Left lung (tissue), 10 donors: ENCODE data around the gene SEC61B. TPM values are rescaled to one million over a fixed set of nuclear protein-coding genes. Genes with fewer than 3 reads are reported as not detected.
A peak's percentile ranks its signal among the peaks of the same experiment; 100 is the strongest.

Experiments
- ATAC-seq: fragments of 200-7000 bp; cut with Tn5 transposase; one replicate; pipeline ENCODE4 v1.9.1; 2020; ENCODE audit warnings: moderate library complexity
- DNase-seq, 4 donors: peaks; one replicate each; pipeline ENCODE4 v3.0.0-alpha.2; 2013 to 2020
- H3K27ac ChIP-seq, 2 donors: fragments of 200-600 bp; sonication (generic) in 1 of 2; one replicate each; pipeline versions ENCODE4 v1.5.0 to v1.8.0; 2020 to 2021
- H3K27me3 ChIP-seq, 2 donors: fragments of 200-600 bp; sonication (generic) in 1 of 2; one replicate each; pipeline versions ENCODE4 v1.5.0 to v1.8.0; 2020 to 2021
- H3K36me3 ChIP-seq, 2 donors: fragments of 200-600 bp; sonication (generic) in 1 of 2; one replicate each; pipeline versions ENCODE4 v1.5.0 to v1.8.0; 2020 to 2021
- H3K4me1 ChIP-seq, 2 donors: fragments of 200-600 bp; one replicate each; pipeline ENCODE4 v1.8.0; 2021
- H3K4me3 ChIP-seq, 2 donors: fragments of 200-600 bp; sonication (generic) in 1 of 2; one replicate each; pipeline versions ENCODE4 v1.5.0 to v1.8.0; 2020 to 2021; ENCODE audit warnings: mild to moderate bottlenecking in 1 of 2
- H3K9me3 ChIP-seq, 2 donors: fragments of 200-600 bp; sonication (generic) in 1 of 2; one replicate each; pipeline versions ENCODE4 v1.5.0 to v1.8.0; 2020 to 2021
- CTCF ChIP-seq, 2 donors: fragments of 200-600 bp; sonication (generic) in 1 of 2; IDR thresholded peaks; one replicate each; pipeline versions ENCODE4 v1.5.0 to v1.8.0; 2021; ENCODE audit warnings: antibody characterized with exemption in 2 of 2
- intact Hi-C, 2 donors: fragments of 100-400 bp; cut with DNase I; formaldehyde crosslinking; loops; one replicate each; pipeline versions ENCODE4 v1.11.2 to v1.14.2; 2022
- polyA plus RNA-seq, 6 donors: library from polyadenylated mRNA; unstranded; fragments of 120-200 nt; gene quantifications; one replicate each; pipeline ENCODE4 v1.2.1, GENCODE V29; 2013; ENCODE audit not compliant: insufficient read length in 6 of 6
- total RNA-seq, 2 donors: library from RNA; stranded (reverse); fragmentation: NEBNext Ultra II Directional; extraction: Animal tissue kit (Norgen Biotek cat#: 25700); gene quantifications; one replicate each; pipeline ENCODE4 v1.2.1, GENCODE V29; 2021
- donor health status: DM: no; HTN: yes; CAD: no.
- donor health status: DM: no; HTN: no; CAD: no.

The SEC61B gene
- total and polyA plus RNA-seq, 8 donors = 121 to 184 (median 139) TPM

- DNase-seq (no peak), ATAC-seq (no peak)
- intact Hi-C loops = loop anchor here in 1 of 2 donors (10.0 kb wide), 1 partner anchor 60 kb away; no protein-coding TSS in a partner anchor
- Histone ChIP-seq H3K9me3 (no peaks in the 10 kb centered on the region), H3K4me1 (peaks cover 29 to 53% of the 10 kb centered on the region in 2 donors), H3K27ac (no peak overlapping the region), H3K27me3 (no peaks in the 10 kb centered on the region), H3K36me3 (peaks cover 0 to 31% of the 10 kb centered on the region in 2 donors), H3K4me3 (no peak overlapping the region)
- TF ChIP-seq CTCF (IDR thresholded peaks at IDR 0.05) = no peak
These were observed 2.4 kb downstream of the SEC61B start for GRCh38 chr9:99224445-99224844.

- Histone ChIP-seq H3K27ac (no peak overlapping the region), H3K4me1 (peaks cover 14 to 38% of the 10 kb centered on the region in 2 donors), H3K4me3 (no peak overlapping the region), H3K36me3 (peaks cover 0 to 47% of the 10 kb centered on the region in 2 donors), H3K9me3 (no peaks in the 10 kb centered on the region), H3K27me3 (no peaks in the 10 kb centered on the region)
- no peak for DNase-seq
- ATAC-seq = no peak
- intact Hi-C loops = loop anchor here in 1 of 2 donors (10.0 kb wide), 1 partner anchor 61 kb away; no protein-coding TSS in a partner anchor
- TF ChIP-seq CTCF (IDR thresholded peaks at IDR 0.05) = no peak
These were observed 4.0 kb downstream of the SEC61B start for GRCh38 chr9:99226054-99226453.

GRCh38 chr9:99230206-99230605 is 8.1 kb downstream of the SEC61B start:
- Histone ChIP-seq H3K27ac (no peak overlapping the region), H3K27me3 (no peaks in the 10 kb centered on the region), H3K9me3 (no peaks in the 10 kb centered on the region), H3K36me3 (peaks cover 0 to 72% of the 10 kb centered on the region in 2 donors), H3K4me3 (no peak overlapping the region), H3K4me1 (peaks cover 0 to 13% of the 10 kb centered on the region in 2 donors)
- TF ChIP-seq CTCF (IDR thresholded peaks at IDR 0.05) = no peak
- DNase-seq (no peak), ATAC-seq (no peak)
- intact Hi-C loops = no loop called here

GRCh38 chr9:99231711-99232110 is 9.6 kb downstream of the SEC61B start:
- no peak for DNase-seq
- H3K4me1 ChIP-seq = no peaks in the 10 kb centered on the region

GRCh38 chr9:99234618-99235017 is 12.5 kb downstream of the SEC61B start:
- Histone ChIP-seq H3K36me3 (peaks cover 0 to 74% of the 10 kb centered on the region in 2 donors), H3K4me3 (no peak overlapping the region), H3K27me3 (no peaks in the 10 kb centered on the region), H3K4me1 (no peaks in the 10 kb centered on the region), H3K27ac (no peak overlapping the region), H3K9me3 (no peaks in the 10 kb centered on the region)
- DNase-seq (no peak), ATAC-seq (no peak)
- TF ChIP-seq CTCF (IDR thresholded peaks at IDR 0.05) = no peak
- intact Hi-C loops = no loop called here

More at GRCh38 chr9:99231711-99232110, 9.6 kb downstream of the SEC61B start:
- no peaks in the 10 kb centered on the region for H3K9me3 ChIP-seq
- H3K27me3 ChIP-seq = no peaks in the 10 kb centered on the region
- intact Hi-C loops = no loop called here
- peaks cover 0 to 74% of the 10 kb centered on the region in 2 donors for H3K36me3 ChIP-seq
- no peak overlapping the region for H3K27ac ChIP-seq
- peak in 1 of 2 donors; percentile 18 for TF ChIP-seq CTCF (IDR thresholded peaks at IDR 0.05)
- ATAC-seq = no peak
- H3K4me3 ChIP-seq = no peak overlapping the region
